Colonic mucosa (tissue), 4 donors: ENCODE results near the gene DESI1. TPM values are rescaled to one million over a fixed set of nuclear protein-coding genes. Genes with fewer than 3 reads are reported as not detected.

ENCODE experiments used
- DNase-seq: peaks from one replicate; pipeline ENCODE4 v3.0.0-alpha.2; 2020
- H3K27ac ChIP-seq: fragments of 200-600 bp; one replicate; pipeline ENCODE4 v1.8.0; 2021
- H3K27me3 ChIP-seq: fragments of 200-600 bp; one replicate; pipeline ENCODE4 v1.8.0; 2021
- H3K36me3 ChIP-seq: fragments of 200-600 bp; one replicate; pipeline ENCODE4 v1.8.0; 2021
- H3K4me1 ChIP-seq: fragments of 200-600 bp; one replicate; pipeline ENCODE4 v1.8.0; 2021; ENCODE audit warnings: mild to moderate bottlenecking
- H3K4me3 ChIP-seq: fragments of 200-600 bp; one replicate; pipeline ENCODE4 v1.8.0; 2021
- H3K9ac ChIP-seq, 2 donors: one replicate each; pipeline ENCODE4 v1.7.0; 2013; ENCODE audit warnings: control low read depth in 2 of 2, low read depth in 2 of 2, low read length in 2 of 2
- H3K9me3 ChIP-seq: fragments of 200-600 bp; one replicate; pipeline ENCODE4 v1.8.0; 2021
- CTCF ChIP-seq: fragments of 200-600 bp; IDR thresholded peaks from one replicate; pipeline ENCODE4 v1.8.0; 2022; ENCODE audit warnings: antibody characterized with exemption, mild to moderate bottlenecking
- intact Hi-C: fragments of 100-400 bp; cut with DNase I; formaldehyde crosslinking; loops from one replicate; pipeline ENCODE4 v1.14.1; 2022
- total RNA-seq, 2 donors: library from RNA; stranded (reverse); fragmentation: NEBNext Ultra II Directional in 1 of 2; extraction: Animal tissue kit (Norgen Biotek cat#: 25700) in 1 of 2; gene quantifications; one replicate each; pipeline ENCODE4 v1.2.1, GENCODE V29; 2021
- donor health status: healthy.
- donor health status: DM: no; HTN: no; CAD: no.
- donor health status: DM: no; HTN: no; CAD: no.

Gene DESI1
- total RNA-seq, 2 donors from 2014 or later, result 19.2 to 32.1 TPM

- H3K9me3 ChIP-seq, result no peaks in the 10 kb centered on the region
- no peak for DNase-seq
- no peak for TF ChIP-seq CTCF
- H3K9ac ChIP-seq, result no peak overlapping the region
- no peaks in the 10 kb centered on the region for H3K4me1 ChIP-seq
- H3K27me3 ChIP-seq, result no peaks in the 10 kb centered on the region
- no peak overlapping the region for H3K27ac ChIP-seq
- H3K36me3 ChIP-seq, result peaks cover 39% of the 10 kb centered on the region
- intact Hi-C loops, result no loop called here
- no peak overlapping the region for H3K4me3 ChIP-seq
Measured at GRCh38 chr22:41654322-41654721, 33.5 kb upstream of the DESI1 start.

GRCh38 chr22:41650821-41651220 lies 30.0 kb upstream of the DESI1 start:
- TF ChIP-seq CTCF, result no peak
- Histone ChIP-seq H3K27ac (no peak overlapping the region), H3K4me1 (no peaks in the 10 kb centered on the region), H3K36me3 (peaks cover 19% of the 10 kb centered on the region), H3K9ac (no peak overlapping the region), H3K4me3 (no peak overlapping the region), H3K27me3 (no peaks in the 10 kb centered on the region), H3K9me3 (no peaks in the 10 kb centered on the region)
- intact Hi-C loops, result no loop called here
- DNase-seq, result no peak

- Histone ChIP-seq H3K4me1 (no peaks in the 10 kb centered on the region), H3K27ac (no peak overlapping the region), H3K9me3 (no peaks in the 10 kb centered on the region), H3K36me3 (peaks cover 19% of the 10 kb centered on the region), H3K9ac (no peak overlapping the region), H3K27me3 (no peaks in the 10 kb centered on the region), H3K4me3 (no peak overlapping the region)
- TF ChIP-seq CTCF, result no peak
- no peak for DNase-seq
- intact Hi-C loops, result no loop called here
Measured at GRCh38 chr22:41650229-41650628, 29.4 kb upstream of the DESI1 start.

- intact Hi-C loops, result no loop called here
Measured at GRCh38 chr22:41648432-41648831, 27.6 kb upstream of the DESI1 start.

GRCh38 chr22:41647771-41648170 lies 26.9 kb upstream of the DESI1 start:
- no peak overlapping the region for H3K9ac ChIP-seq
- H3K4me1 ChIP-seq, result no peaks in the 10 kb centered on the region
- intact Hi-C loops, result no loop called here
- no peaks in the 10 kb centered on the region for H3K9me3 ChIP-seq
- H3K27me3 ChIP-seq, result no peaks in the 10 kb centered on the region
- no peak overlapping the region for H3K27ac ChIP-seq
- TF ChIP-seq CTCF, result no peak
- DNase-seq, result no peak
- no peak overlapping the region for H3K4me3 ChIP-seq
- H3K36me3 ChIP-seq, result peaks cover 17% of the 10 kb centered on the region

More at GRCh38 chr22:41648432-41648831, 27.6 kb upstream of the DESI1 start:
- no peak for DNase-seq
- H3K27ac ChIP-seq, result no peak overlapping the region
- H3K4me3 ChIP-seq, result no peak overlapping the region
- H3K4me1 ChIP-seq, result no peaks in the 10 kb centered on the region
- H3K9ac ChIP-seq, result no peak overlapping the region
- TF ChIP-seq CTCF, result no peak
- peaks cover 11% of the 10 kb centered on the region for H3K36me3 ChIP-seq
- H3K27me3 ChIP-seq, result no peaks in the 10 kb centered on the region
- no peaks in the 10 kb centered on the region for H3K9me3 ChIP-seq
